IgD-negative memory B cell (primary cell): Measurements from ENCODE around the gene TYW1B. TPM values are rescaled to one million over a fixed set of nuclear protein-coding genes. Genes with fewer than 3 reads are reported as not detected.
A peak's percentile ranks its signal among the peaks of the same experiment; 100 is the strongest.
"Not testable (repeated sequence)": the region's sequence is repeated elsewhere in the genome, so short reads cannot be mapped to it uniquely, and the experiment has no call there.

ENCODE experiments used
- H3K27ac Mint-ChIP-seq, 3 donors: one replicate each; pipeline ENCODE4 v1.8.0; 2020 to 2022; ENCODE audit warnings: mild to moderate bottlenecking in 3 of 3, mixed read lengths in 3 of 3, moderate library complexity in 1 of 3
- H3K27me3 Mint-ChIP-seq: one replicate; pipeline ENCODE4 v1.8.0; 2021; ENCODE audit warnings: mixed read lengths
- H3K36me3 Mint-ChIP-seq: one replicate; pipeline ENCODE4 v1.8.0; 2020; ENCODE audit warnings: mild to moderate bottlenecking, mixed read lengths
- H3K4me1 Mint-ChIP-seq, 3 donors: one replicate each; pipeline ENCODE4 v1.8.0; 2020 to 2022; ENCODE audit warnings: mixed read lengths in 3 of 3, mild to moderate bottlenecking in 1 of 3
- H3K4me3 Mint-ChIP-seq, 4 donors: one replicate each; pipeline ENCODE4 v1.8.0; 2020 to 2022; ENCODE audit warnings: mild to moderate bottlenecking in 4 of 4, mixed read lengths in 4 of 4, moderate library complexity in 3 of 4
- H3K9me3 Mint-ChIP-seq, 3 donors: one replicate each; pipeline ENCODE4 v1.8.0; 2020 to 2021; ENCODE audit warnings: mixed read lengths in 3 of 3, mild to moderate bottlenecking in 1 of 3
- polyA plus RNA-seq: library from polyadenylated mRNA; unstranded; fragments of 300-500 nt; fragmentation: Illumina TruSeq; gene quantifications from one replicate; pipeline ENCODE4 v1.2.3, GENCODE V29; 2021

Gene TYW1B
- polyA plus RNA-seq, 1 donor from 2014 or later = 3.6 TPM

- peaks cover 10% of the 10 kb centered on the region for H3K36me3 Mint-ChIP-seq
- H3K4me3 Mint-ChIP-seq, H3K27ac Mint-ChIP-seq, H3K4me1 Mint-ChIP-seq, H3K27me3 Mint-ChIP-seq, H3K9me3 Mint-ChIP-seq: not testable (repeated sequence)
Measured at GRCh38 chr7:72790048-72790697, 37.8 kb downstream of the TYW1B start.

DNA sequence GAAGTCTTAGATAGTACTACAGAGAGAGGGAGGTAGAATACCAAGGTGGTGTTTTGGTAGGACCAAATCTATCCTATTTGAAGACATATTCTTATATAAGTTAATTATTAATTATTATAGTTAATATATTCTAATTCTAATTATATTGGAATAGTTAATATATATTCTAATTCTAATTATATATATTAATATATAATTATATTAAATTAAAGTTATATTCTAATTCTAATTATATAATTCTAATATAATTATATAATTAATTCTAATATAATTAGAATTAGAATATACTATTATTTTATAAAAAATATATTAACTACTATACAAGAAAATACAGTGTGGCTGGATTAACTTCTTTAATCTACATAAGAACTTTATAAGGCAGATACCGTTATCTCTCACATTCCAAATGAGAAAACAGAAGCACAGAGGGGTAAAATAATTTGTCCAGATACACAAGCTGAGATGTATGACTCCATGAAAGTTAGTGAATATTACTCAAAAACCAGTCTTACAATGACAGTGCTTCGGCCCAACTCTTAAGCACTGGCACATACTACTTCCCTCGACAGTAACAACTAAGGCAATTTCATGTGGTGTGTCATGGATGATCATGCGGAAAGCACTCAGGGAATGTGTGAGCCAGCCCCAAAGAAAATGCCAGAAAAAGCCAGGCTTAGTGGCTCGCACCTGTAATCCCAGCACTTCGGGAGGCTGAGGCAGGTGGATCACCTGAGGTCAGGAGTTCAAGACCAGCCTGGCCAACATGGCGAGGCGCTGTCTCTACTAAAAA is 42.6 kb downstream of the TYW1B start:
- Mint-ChIP-seq H3K4me3 (no peak overlapping the region), H3K27me3 (no peaks in the 10 kb centered on the region), H3K9me3 (no peaks in the 10 kb centered on the region), H3K4me1 (peaks cover 0 to 7% (median 2%) of the 10 kb centered on the region in 3 donors), H3K27ac (no peak overlapping the region), H3K36me3 (peaks cover 4% of the 10 kb centered on the region)

DNA sequence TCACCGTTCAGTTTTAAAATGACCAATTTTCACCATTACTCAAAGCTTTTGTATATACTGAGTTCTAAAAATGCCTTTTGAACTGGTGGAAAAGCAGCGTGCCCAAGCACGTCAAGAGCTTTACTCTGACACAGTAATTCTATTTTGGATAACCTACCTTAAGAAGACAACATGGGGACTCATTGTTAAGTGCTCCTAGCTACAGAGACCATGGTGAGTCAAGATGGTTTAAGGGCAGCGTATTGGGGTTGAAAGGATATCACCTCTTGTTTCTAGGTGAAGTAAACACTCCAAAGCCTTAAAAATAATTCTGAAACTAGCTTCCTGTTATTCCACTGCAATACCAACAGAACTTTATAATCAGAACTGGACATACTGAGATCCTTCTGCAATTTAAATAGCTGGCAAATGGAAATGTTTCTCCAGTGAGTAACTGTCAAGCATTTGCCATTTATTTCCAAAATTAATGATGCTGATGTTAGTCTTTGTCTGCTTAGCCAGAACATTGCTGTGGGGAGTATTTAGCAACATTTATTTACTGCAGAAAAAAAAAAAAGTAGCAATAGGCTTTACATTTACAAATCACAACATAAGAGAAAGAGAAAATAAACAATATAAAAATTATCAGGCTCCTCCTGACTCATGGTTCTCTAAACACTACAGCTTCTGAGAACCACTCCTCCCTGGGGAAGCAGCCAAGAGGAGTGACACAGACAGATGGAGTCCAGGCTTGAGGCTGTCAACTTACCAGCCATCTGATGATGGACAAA is 44.2 kb downstream of the TYW1B start:
- not testable (repeated sequence) for H3K4me3 Mint-ChIP-seq, H3K4me1 Mint-ChIP-seq, H3K9me3 Mint-ChIP-seq, H3K27me3 Mint-ChIP-seq, H3K36me3 Mint-ChIP-seq, H3K27ac Mint-ChIP-seq

- H3K9me3 Mint-ChIP-seq = no peaks in the 10 kb centered on the region
- H3K4me3 Mint-ChIP-seq = no peak overlapping the region
- H3K4me1 Mint-ChIP-seq = peaks cover 0 to 7% (median 2%) of the 10 kb centered on the region in 3 donors
- peaks cover 14% of the 10 kb centered on the region for H3K36me3 Mint-ChIP-seq
- no peak overlapping the region for H3K27ac Mint-ChIP-seq
- H3K27me3 Mint-ChIP-seq = no peaks in the 10 kb centered on the region
Measured at GRCh38 chr7:72781631-72782030, 46.4 kb downstream of the TYW1B start.

- H3K9me3 Mint-ChIP-seq = peaks cover 0 to under 1% (median 0%) of the 10 kb centered on the region in 3 donors
- H3K4me1 Mint-ChIP-seq = peaks cover 0 to 5% (median 1%) of the 10 kb centered on the region in 3 donors
- H3K4me3 Mint-ChIP-seq = no peak overlapping the region
- no peaks in the 10 kb centered on the region for H3K27me3 Mint-ChIP-seq
- H3K36me3 Mint-ChIP-seq = peaks cover 14% of the 10 kb centered on the region
- no peak overlapping the region for H3K27ac Mint-ChIP-seq
Measured at GRCh38 chr7:72781161-72781560, 46.8 kb downstream of the TYW1B start.

DNA sequence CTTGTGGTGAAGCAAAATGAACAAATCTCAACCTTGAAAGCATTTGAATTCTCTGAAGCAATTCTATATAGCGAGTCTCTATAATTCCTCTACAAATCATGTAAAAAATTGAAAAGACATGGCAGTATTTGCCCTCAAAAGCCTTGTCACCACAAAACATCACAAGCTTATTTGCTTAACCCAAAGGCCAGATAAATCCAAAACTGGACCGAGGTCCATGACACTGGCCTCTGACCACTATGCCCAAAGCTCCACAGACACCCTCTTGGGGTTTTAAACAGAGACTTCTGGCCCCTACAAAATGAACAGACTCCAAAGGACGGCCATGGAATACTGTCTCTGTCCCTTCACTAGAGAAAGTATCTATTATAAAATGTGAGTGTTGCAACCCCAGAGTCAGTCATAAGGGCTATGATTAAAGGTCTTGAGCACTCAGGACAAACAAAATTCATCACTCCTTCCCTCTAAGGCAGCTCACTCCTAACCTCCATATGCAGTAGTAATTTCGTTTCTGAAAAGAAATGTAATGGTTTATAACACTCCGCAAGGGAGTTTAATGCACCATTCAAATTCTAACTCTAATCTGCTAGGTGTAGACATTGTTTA is 47.6 kb downstream of the TYW1B start:
- not testable (repeated sequence) for H3K9me3 Mint-ChIP-seq, H3K27ac Mint-ChIP-seq, H3K4me3 Mint-ChIP-seq, H3K4me1 Mint-ChIP-seq, H3K27me3 Mint-ChIP-seq
- H3K36me3 Mint-ChIP-seq = peaks cover 18% of the 10 kb centered on the region

DNA sequence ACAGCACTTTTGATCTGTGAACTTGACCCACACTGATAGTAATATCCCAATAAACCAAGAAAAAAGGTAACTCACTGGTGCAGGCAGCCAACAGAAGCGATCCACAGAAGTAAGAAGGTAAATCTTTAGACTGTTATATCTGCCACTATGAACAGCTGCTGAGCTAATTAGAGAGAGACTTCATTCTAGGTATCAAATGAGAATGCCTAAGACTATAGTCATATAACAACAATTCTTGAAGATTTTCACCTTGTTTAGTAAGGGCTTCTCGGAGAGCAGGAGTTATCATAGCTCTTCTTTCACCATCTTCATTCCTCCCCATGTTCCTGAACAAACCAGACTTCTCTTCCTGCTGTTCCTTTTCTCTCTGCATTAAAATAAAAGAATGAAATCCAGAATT is 50.8 kb downstream of the TYW1B start:
- H3K4me3 Mint-ChIP-seq, H3K4me1 Mint-ChIP-seq, H3K9me3 Mint-ChIP-seq, H3K27me3 Mint-ChIP-seq: not testable (repeated sequence)
- Mint-ChIP-seq H3K27ac (peak overlapping the region in 1 of 3 donors; percentile 47), H3K36me3 (peaks cover 33% of the 10 kb centered on the region)

- H3K27ac Mint-ChIP-seq, H3K4me1 Mint-ChIP-seq, H3K9me3 Mint-ChIP-seq, H3K27me3 Mint-ChIP-seq, H3K4me3 Mint-ChIP-seq: not testable (repeated sequence)
- peaks cover 33% of the 10 kb centered on the region for H3K36me3 Mint-ChIP-seq
Measured at GRCh38 chr7:72772627-72773026, 55.4 kb downstream of the TYW1B start.

DNA sequence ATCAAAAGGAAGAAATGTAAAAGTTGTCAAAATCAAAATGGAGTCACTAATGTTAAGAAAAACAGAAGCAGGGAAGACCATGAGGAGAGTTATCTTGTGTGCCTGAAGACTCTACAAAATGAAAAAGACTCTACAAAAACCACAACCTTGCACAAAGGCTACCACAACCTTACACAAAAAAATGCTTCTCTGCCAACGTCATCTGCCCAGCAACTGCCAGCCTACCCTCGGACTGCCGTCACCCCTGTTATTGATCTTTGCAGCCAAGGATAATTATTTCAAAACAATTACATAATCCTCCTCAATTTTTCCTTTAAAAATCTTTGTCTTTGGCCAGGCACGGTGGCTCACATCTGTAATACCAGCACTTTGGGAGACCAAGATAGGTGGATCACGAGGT is 61.0 kb downstream of the TYW1B start:
- H3K4me1 Mint-ChIP-seq, H3K27me3 Mint-ChIP-seq, H3K27ac Mint-ChIP-seq, H3K36me3 Mint-ChIP-seq, H3K9me3 Mint-ChIP-seq: not testable (repeated sequence)
- peak overlapping the region in 1 of 4 donors; percentile 12 for H3K4me3 Mint-ChIP-seq

DNA sequence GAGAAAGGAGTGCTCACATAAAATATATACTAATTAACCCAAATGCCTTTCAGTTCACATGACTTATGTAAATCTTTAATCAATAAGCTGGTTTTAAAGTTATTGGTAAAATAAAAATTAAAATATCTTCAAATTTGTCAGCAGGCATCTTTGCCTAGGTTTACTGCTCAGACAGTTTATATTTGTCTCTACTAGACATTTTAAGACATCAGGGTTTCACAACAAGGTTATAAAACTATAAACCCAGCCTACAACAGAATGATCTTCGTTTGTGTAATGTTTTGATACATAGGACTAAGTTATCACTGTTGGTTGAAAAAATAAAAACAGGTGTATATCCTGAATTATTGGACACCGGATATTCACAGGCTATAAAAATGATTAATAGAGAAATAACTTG is 67.4 kb downstream of the TYW1B start:
- Mint-ChIP-seq H3K36me3 (peaks cover 21% of the 10 kb centered on the region), H3K4me1 (peaks cover 0 to 1% (median 0%) of the 10 kb centered on the region in 3 donors), H3K27ac (no peak overlapping the region), H3K27me3 (no peaks in the 10 kb centered on the region), H3K9me3 (peaks cover 2 to 13% (median 2%) of the 10 kb centered on the region in 3 donors), H3K4me3 (no peak overlapping the region)

DNA sequence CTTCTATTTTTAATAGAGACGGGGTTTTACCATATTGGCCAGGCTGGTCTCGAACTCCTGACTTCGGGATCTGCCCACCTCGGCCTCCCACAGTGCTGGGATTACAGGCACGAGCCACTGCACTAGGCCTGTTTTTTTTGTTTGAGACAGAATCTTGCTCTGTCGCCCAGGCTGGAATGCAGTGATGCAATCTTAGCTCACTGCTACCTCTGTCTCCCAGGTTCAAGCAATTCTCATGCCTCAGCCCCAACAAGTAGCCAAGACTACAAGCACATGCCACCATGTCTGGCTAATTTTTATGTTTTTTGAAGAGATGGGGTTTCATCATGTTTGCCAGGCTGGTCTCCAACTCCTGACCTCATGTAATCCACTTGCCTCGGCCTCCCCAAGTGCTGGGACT is 73.7 kb downstream of the TYW1B start:
- H3K4me3 Mint-ChIP-seq = no peak overlapping the region
- peaks cover 19% of the 10 kb centered on the region for H3K36me3 Mint-ChIP-seq
- H3K9me3 Mint-ChIP-seq = peaks cover 2 to 6% (median 2%) of the 10 kb centered on the region in 3 donors
- H3K27me3 Mint-ChIP-seq = no peaks in the 10 kb centered on the region
- peaks cover 0 to 1% (median 0%) of the 10 kb centered on the region in 3 donors for H3K4me1 Mint-ChIP-seq
- no peak overlapping the region for H3K27ac Mint-ChIP-seq

GRCh38 chr7:72753781-72754180 is 74.2 kb downstream of the TYW1B start:
- Mint-ChIP-seq H3K27me3 (no peaks in the 10 kb centered on the region), H3K36me3 (peaks cover 16% of the 10 kb centered on the region), H3K27ac (no peak overlapping the region), H3K9me3 (peaks cover under 1 to 5% (median 2%) of the 10 kb centered on the region in 3 donors), H3K4me3 (no peak overlapping the region), H3K4me1 (peaks cover 0 to 1% (median 0%) of the 10 kb centered on the region in 3 donors)

GRCh38 chr7:72753229-72753628 is 74.8 kb downstream of the TYW1B start:
- not testable (repeated sequence) for H3K27ac Mint-ChIP-seq, H3K27me3 Mint-ChIP-seq, H3K4me1 Mint-ChIP-seq, H3K4me3 Mint-ChIP-seq, H3K9me3 Mint-ChIP-seq
- peaks cover 12% of the 10 kb centered on the region for H3K36me3 Mint-ChIP-seq

GRCh38 chr7:72751978-72752377 is 76.0 kb downstream of the TYW1B start:
- Mint-ChIP-seq H3K27ac (no peak overlapping the region), H3K4me1 (peaks cover 0 to 3% (median 0%) of the 10 kb centered on the region in 3 donors), H3K27me3 (no peaks in the 10 kb centered on the region), H3K36me3 (peaks cover 15% of the 10 kb centered on the region), H3K4me3 (no peak overlapping the region), H3K9me3 (peaks cover 0 to 5% (median 0%) of the 10 kb centered on the region in 3 donors)

DNA sequence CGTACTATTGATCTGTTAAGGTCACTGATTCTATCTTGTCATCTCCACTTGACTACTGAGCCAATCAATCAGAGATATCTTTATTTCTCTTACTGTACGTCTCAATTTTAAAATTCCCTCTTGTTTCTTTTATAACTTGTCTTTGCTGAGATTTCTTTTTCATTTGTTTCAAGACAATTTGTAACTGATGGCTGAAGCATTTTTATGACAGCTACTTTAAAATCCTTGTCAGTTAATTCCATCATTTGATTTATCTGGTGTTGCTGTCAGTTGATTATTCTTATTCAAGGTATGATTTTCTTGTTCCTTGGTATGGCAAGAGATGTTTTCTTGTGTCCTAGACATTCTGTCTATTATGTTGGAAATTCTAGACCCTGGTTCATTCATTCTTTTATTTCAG is 76.6 kb downstream of the TYW1B start:
- Mint-ChIP-seq H3K4me3 (no peak overlapping the region), H3K27ac (peak overlapping the region in 1 of 3 donors; percentile 88), H3K4me1 (peaks cover 0 to 2% (median 0%) of the 10 kb centered on the region in 3 donors), H3K9me3 (peaks cover 0 to 5% (median 0%) of the 10 kb centered on the region in 3 donors), H3K36me3 (peaks cover 13% of the 10 kb centered on the region), H3K27me3 (no peaks in the 10 kb centered on the region)
